Measurements from ENCODE around the gene TRIM67.
"Not testable (repeated sequence)": the region's sequence is repeated elsewhere in the genome, so short reads cannot be mapped to it uniquely, and the experiment has no call there.

TRIM67 gene

GRCh38 chr1:231161667-231162296 lies at the start of gene TRIM67:
Gene TRIM67 (plus strand): TSS chr1:231162058. CDS start chr1:231162970, 912 bp downstream.
- H3K27me3 Mint-ChIP-seq: peaks cover 70% of the 10 kb centered on the region
- DNase-seq (ENCODE audit: low spot score in 2 of 2) (no peak), ATAC-seq (replicated peaks; ENCODE audit: extremely low read depth, poor library complexity, severe bottlenecking) (no peak)
- no peak within 1 kb of the TSS for H3K27ac Mint-ChIP-seq (ENCODE audit: low read depth)
- H3K4me1 Mint-ChIP-seq: no peaks in the 10 kb centered on the region
- no peaks in the 10 kb centered on the region for H3K36me3 Mint-ChIP-seq (ENCODE audit: insufficient read depth)
- no peaks in the 10 kb centered on the region for H3K9me3 Mint-ChIP-seq
- H3K4me3 Mint-ChIP-seq: no peak within 1 kb of the TSS

DNA sequence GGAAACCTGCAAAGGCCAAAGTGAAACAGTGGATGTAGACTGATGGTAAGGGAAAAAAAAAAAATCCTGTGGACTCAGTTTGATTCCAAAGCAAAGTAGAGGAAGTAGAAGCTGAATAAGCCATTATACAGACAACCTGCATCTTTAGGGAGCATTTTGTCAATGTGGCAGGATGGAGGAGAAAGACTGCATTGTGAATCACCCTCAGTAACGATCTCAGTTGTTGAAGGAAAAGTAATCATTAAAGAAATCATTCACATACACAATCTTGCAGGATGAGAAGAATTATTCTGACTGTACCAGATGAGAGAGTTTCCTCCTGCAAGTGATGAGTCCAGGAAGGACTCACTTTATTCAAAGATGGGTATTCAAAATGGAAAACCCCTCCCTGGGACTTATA lies 45.1 kb upstream of the TRIM67 start:
- no peak for DNase-seq (ENCODE audit: low spot score in 2 of 2)
- no peak for ATAC-seq (replicated peaks; ENCODE audit: extremely low read depth, poor library complexity, severe bottlenecking)
- Mint-ChIP-seq H3K27me3 (peaks cover 66% of the 10 kb centered on the region), H3K9me3 (peaks cover 5% of the 10 kb centered on the region), H3K27ac (ENCODE audit: low read depth) (no peak overlapping the region), H3K36me3 (ENCODE audit: insufficient read depth) (peaks cover 3% of the 10 kb centered on the region), H3K4me1 (no peaks in the 10 kb centered on the region), H3K4me3 (no peak overlapping the region)

DNA sequence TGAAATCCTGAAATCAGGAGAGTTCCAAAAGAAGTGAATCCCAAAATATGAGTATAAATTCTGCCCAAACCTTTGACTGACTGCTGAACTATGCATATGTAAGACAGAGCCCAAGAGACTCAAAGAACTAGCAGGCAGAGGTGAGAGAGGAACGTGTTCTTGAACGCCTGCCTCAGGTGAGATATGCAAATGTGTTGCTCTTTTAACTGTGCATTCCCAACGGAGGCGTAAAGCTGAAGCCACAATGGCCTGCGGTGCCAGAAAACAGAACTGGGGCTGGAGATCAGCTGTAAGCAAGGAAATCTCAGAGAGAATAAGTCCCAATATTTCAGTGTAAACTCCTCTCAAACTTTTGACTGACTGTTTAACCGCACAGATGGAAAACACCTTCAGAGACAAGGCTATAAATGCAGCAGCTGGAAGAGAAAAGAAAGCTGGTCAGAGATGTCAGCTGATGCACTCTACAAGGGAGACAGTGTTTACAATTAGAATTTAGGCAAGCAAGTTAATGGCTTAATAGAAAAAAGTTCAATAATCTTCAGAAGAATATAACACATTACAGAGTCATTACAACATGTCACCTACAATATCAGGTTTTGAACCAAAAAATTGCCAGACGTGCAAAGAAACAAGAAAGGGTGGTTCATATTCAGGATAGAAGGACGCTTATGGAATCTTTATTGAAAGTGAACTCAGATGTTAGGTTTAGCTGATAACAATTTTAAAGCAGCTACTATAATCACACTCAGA lies 43.0 kb upstream of the TRIM67 start:
- Mint-ChIP-seq H3K27ac (ENCODE audit: low read depth) (no peak overlapping the region), H3K27me3 (peaks cover 52% of the 10 kb centered on the region), H3K4me3 (no peak overlapping the region), H3K9me3 (no peaks in the 10 kb centered on the region), H3K36me3 (ENCODE audit: insufficient read depth) (peaks cover 2% of the 10 kb centered on the region), H3K4me1 (no peaks in the 10 kb centered on the region)
- DNase-seq (ENCODE audit: low spot score in 2 of 2) (no peak), ATAC-seq (replicated peaks; ENCODE audit: extremely low read depth, poor library complexity, severe bottlenecking) (no peak)

- Mint-ChIP-seq H3K36me3 (ENCODE audit: insufficient read depth) (peaks cover 2% of the 10 kb centered on the region), H3K4me3 (no peak overlapping the region), H3K9me3 (no peaks in the 10 kb centered on the region), H3K27ac (ENCODE audit: low read depth) (no peak overlapping the region), H3K4me1 (no peaks in the 10 kb centered on the region), H3K27me3 (peaks cover 51% of the 10 kb centered on the region)
- ATAC-seq (replicated peaks; ENCODE audit: extremely low read depth, poor library complexity, severe bottlenecking) (no peak), DNase-seq (ENCODE audit: low spot score in 2 of 2) (no peak)
These were observed 40.3 kb upstream of the TRIM67 start for GRCh38 chr1:231121533-231121932.

- H3K36me3 Mint-ChIP-seq (ENCODE audit: insufficient read depth): peaks cover 2% of the 10 kb centered on the region
- no peak for DNase-seq (ENCODE audit: low spot score in 2 of 2)
- no peaks in the 10 kb centered on the region for H3K4me1 Mint-ChIP-seq
- H3K27me3 Mint-ChIP-seq: peaks cover 51% of the 10 kb centered on the region
- no peaks in the 10 kb centered on the region for H3K9me3 Mint-ChIP-seq
- no peak overlapping the region for H3K27ac Mint-ChIP-seq (ENCODE audit: low read depth)
- no peak overlapping the region for H3K4me3 Mint-ChIP-seq
- no peak for ATAC-seq (replicated peaks; ENCODE audit: extremely low read depth, poor library complexity, severe bottlenecking)
These were observed 39.7 kb upstream of the TRIM67 start for GRCh38 chr1:231122143-231122542.

GRCh38 chr1:231124746-231125145 lies 37.1 kb upstream of the TRIM67 start:
- H3K4me1 Mint-ChIP-seq: no peaks in the 10 kb centered on the region
- H3K9me3 Mint-ChIP-seq: no peaks in the 10 kb centered on the region
- no peak overlapping the region for H3K4me3 Mint-ChIP-seq
- DNase-seq (ENCODE audit: low spot score in 2 of 2) (no peak), ATAC-seq (replicated peaks; ENCODE audit: extremely low read depth, poor library complexity, severe bottlenecking) (no peak)
- no peak overlapping the region for H3K27ac Mint-ChIP-seq (ENCODE audit: low read depth)
- peaks cover 2% of the 10 kb centered on the region for H3K36me3 Mint-ChIP-seq (ENCODE audit: insufficient read depth)
- H3K27me3 Mint-ChIP-seq: peaks cover 34% of the 10 kb centered on the region

DNA sequence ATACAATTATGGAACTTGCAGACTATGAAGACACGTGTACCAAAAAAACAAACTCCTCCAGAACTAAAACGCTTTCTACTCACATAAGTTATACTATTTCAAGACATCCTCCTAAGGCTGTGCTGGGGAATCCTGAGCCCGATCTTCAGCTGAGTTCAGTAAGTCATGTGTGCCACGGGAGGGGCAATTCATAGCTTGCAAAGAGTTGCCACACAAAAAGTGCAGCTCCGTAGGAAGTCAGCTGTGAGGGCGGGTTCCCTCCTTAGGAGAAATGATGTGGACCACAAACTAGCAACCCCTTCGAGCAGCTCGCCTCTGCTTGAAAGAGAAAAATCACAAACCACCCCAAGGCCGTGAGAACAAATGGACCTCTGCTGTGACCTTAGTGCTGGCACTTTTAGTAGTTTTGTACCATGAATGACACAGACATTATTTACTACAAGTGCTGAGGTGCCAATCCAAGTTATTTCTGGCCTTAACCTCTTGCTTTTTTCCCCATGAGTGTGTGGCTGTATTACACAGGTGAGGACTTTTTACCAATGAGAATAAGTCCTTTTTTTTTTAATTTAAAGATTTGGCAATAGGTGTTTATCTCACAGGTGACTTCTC lies 35.8 kb upstream of the TRIM67 start:
- Mint-ChIP-seq H3K4me3 (no peak overlapping the region), H3K4me1 (no peaks in the 10 kb centered on the region), H3K27ac (ENCODE audit: low read depth) (no peak overlapping the region), H3K36me3 (ENCODE audit: insufficient read depth) (peaks cover 2% of the 10 kb centered on the region), H3K27me3 (peaks cover 28% of the 10 kb centered on the region), H3K9me3 (no peaks in the 10 kb centered on the region)
- ATAC-seq (replicated peaks; ENCODE audit: extremely low read depth, poor library complexity, severe bottlenecking) (no peak), DNase-seq (ENCODE audit: low spot score in 2 of 2) (no peak)

- not testable (repeated sequence) for H3K36me3 Mint-ChIP-seq (ENCODE audit: insufficient read depth); DNase-seq (ENCODE audit: low spot score in 2 of 2); ATAC-seq (replicated peaks; ENCODE audit: extremely low read depth, poor library complexity, severe bottlenecking); H3K27ac Mint-ChIP-seq (ENCODE audit: low read depth); H3K4me1 Mint-ChIP-seq; H3K4me3 Mint-ChIP-seq; H3K9me3 Mint-ChIP-seq
- peaks cover 28% of the 10 kb centered on the region for H3K27me3 Mint-ChIP-seq
These were observed 34.8 kb upstream of the TRIM67 start for GRCh38 chr1:231127106-231127505.

GRCh38 chr1:231128471-231128870 lies 33.4 kb upstream of the TRIM67 start:
- H3K27me3 Mint-ChIP-seq: peaks cover 24% of the 10 kb centered on the region
- H3K36me3 Mint-ChIP-seq (ENCODE audit: insufficient read depth); H3K4me3 Mint-ChIP-seq; H3K9me3 Mint-ChIP-seq; H3K27ac Mint-ChIP-seq (ENCODE audit: low read depth); DNase-seq (ENCODE audit: low spot score in 2 of 2); H3K4me1 Mint-ChIP-seq; ATAC-seq (replicated peaks; ENCODE audit: extremely low read depth, poor library complexity, severe bottlenecking): not testable (repeated sequence)

DNA sequence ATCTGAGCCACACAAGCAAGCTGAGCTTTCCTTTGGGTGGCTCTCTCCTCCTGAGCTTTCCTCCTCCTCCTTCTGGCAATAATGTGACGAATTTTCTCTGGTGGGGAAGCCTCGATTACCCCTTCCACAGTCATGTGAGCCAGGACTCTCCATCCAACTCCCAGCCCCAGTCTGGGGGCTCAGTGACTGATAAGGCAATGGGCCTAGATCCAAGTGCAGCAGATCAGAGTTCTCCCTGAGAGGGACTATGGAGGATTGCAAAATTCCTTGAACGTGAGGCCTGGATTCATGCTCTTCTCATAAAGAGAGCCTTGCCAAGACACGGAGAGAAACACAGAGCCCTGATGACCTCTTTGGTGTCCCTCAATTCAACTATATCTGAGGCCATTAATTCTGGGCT lies 31.3 kb upstream of the TRIM67 start:
- H3K4me1 Mint-ChIP-seq: no peaks in the 10 kb centered on the region
- H3K36me3 Mint-ChIP-seq (ENCODE audit: insufficient read depth): no peaks in the 10 kb centered on the region
- H3K27me3 Mint-ChIP-seq: peaks cover 8% of the 10 kb centered on the region
- H3K9me3 Mint-ChIP-seq: no peaks in the 10 kb centered on the region
- ATAC-seq (replicated peaks; ENCODE audit: extremely low read depth, poor library complexity, severe bottlenecking) (no peak), DNase-seq (ENCODE audit: low spot score in 2 of 2) (no peak)
- H3K27ac Mint-ChIP-seq (ENCODE audit: low read depth): no peak overlapping the region
- H3K4me3 Mint-ChIP-seq: no peak overlapping the region

DNA sequence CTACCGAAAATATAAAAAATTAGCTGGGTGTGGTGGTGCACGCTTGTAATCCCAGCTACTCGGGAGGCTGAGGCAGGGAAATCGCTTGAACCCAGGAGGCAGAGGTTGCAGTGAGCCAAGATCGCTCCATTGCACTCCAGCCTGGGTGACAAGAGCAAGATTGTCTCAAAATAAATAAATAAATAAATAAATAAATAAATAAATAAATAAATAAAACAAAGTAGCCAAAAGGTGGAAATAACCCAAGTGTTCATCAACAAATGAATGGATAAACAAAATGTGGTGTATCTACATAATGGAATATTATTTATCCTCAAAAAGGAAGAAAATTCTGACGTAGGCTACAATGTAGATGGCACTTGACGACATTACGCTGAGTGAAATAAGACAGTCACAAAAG lies 29.3 kb upstream of the TRIM67 start:
- DNase-seq (ENCODE audit: low spot score in 2 of 2); H3K36me3 Mint-ChIP-seq (ENCODE audit: insufficient read depth); H3K27ac Mint-ChIP-seq (ENCODE audit: low read depth); ATAC-seq (replicated peaks; ENCODE audit: extremely low read depth, poor library complexity, severe bottlenecking); H3K4me3 Mint-ChIP-seq; H3K9me3 Mint-ChIP-seq; H3K27me3 Mint-ChIP-seq; H3K4me1 Mint-ChIP-seq: not testable (repeated sequence)

- Mint-ChIP-seq H3K9me3 (no peaks in the 10 kb centered on the region), H3K27me3 (peaks cover 17% of the 10 kb centered on the region), H3K27ac (ENCODE audit: low read depth) (no peak overlapping the region), H3K36me3 (ENCODE audit: insufficient read depth) (peaks cover 1% of the 10 kb centered on the region), H3K4me1 (no peaks in the 10 kb centered on the region), H3K4me3 (no peak overlapping the region)
- ATAC-seq (replicated peaks; ENCODE audit: extremely low read depth, poor library complexity, severe bottlenecking): no peak
- no peak for DNase-seq (ENCODE audit: low spot score in 2 of 2)
These were observed 27.2 kb upstream of the TRIM67 start for GRCh38 chr1:231134624-231135023.

DNA sequence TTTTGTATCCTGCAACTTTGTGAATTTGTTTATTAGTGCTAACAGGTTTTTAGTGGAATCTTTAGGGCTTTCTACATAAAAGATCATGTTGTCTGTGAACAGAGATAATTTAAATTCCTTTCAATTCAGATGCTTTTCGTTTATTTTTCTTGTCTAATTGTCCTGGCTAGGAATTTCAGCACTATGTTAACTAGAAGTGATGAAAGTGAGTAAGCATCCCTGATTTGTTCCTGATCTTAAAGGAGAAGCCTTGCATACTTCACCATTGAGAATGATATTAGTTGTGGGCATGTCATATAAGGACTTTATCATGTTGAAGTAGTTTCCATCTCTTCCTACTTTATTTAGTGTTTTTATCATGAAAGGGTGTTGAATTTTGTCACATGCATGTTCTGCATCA lies 23.6 kb upstream of the TRIM67 start:
- ATAC-seq (replicated peaks; ENCODE audit: extremely low read depth, poor library complexity, severe bottlenecking): no peak
- Mint-ChIP-seq H3K9me3 (no peaks in the 10 kb centered on the region), H3K27me3 (peaks cover 53% of the 10 kb centered on the region), H3K27ac (ENCODE audit: low read depth) (no peak overlapping the region), H3K36me3 (ENCODE audit: insufficient read depth) (peaks cover 1% of the 10 kb centered on the region), H3K4me3 (no peak overlapping the region), H3K4me1 (no peaks in the 10 kb centered on the region)
- DNase-seq (ENCODE audit: low spot score in 2 of 2): no peak

Measured in central memory CD8-positive, alpha-beta T cell (primary cell).